Trophoblast cell (in vitro differentiated cells and primary cell): ENCODE results near the gene SBK2.

Source experiments
- DNase-seq, 2 donors: peaks; one replicate each; pipeline ENCODE4 v3.0.0-alpha.2; 2016
- H2AFZ ChIP-seq: 2 replicates; pipeline ENCODE4 v1.6.1; 2013; ENCODE audit warnings: low read length, moderate library complexity, mild to moderate bottlenecking; ENCODE audit not compliant: insufficient read depth, poor library complexity
- H2AK5ac ChIP-seq: 2 replicates; pipeline ENCODE4 v1.6.1; 2013; ENCODE audit warnings: mild to moderate bottlenecking, low read length
- H2BK120ac ChIP-seq: 2 replicates; pipeline ENCODE4 v1.6.1; 2013; ENCODE audit warnings: low read length, mild to moderate bottlenecking, moderate library complexity; ENCODE audit not compliant: insufficient read depth, poor library complexity
- H2BK12ac ChIP-seq: 2 replicates; pipeline ENCODE4 v1.6.1; 2013; ENCODE audit warnings: mild to moderate bottlenecking, low read length, moderate library complexity
- H2BK5ac ChIP-seq: 2 replicates; pipeline ENCODE4 v1.6.1; 2013; ENCODE audit warnings: low read length, low read depth, moderate library complexity, mild to moderate bottlenecking; ENCODE audit not compliant: poor library complexity
- H3K14ac ChIP-seq: 2 replicates; pipeline ENCODE4 v1.6.1; 2013; ENCODE audit warnings: mild to moderate bottlenecking, low read length
- H3K18ac ChIP-seq: 2 replicates; pipeline ENCODE4 v1.6.1; 2013; ENCODE audit warnings: mild to moderate bottlenecking, low read length
- H3K23ac ChIP-seq: 2 replicates; pipeline ENCODE4 v1.6.1; 2013; ENCODE audit warnings: low read length
- H3K27ac ChIP-seq: 2 replicates; pipeline ENCODE4 v1.5.1; 2013; ENCODE audit warnings: low read depth, mild to moderate bottlenecking, inconsistent platforms, low read length, moderate library complexity
- H3K27me3 ChIP-seq: 2 replicates; pipeline ENCODE4 v1.6.1; 2013; ENCODE audit warnings: inconsistent platforms, mild to moderate bottlenecking, low read length, moderate library complexity; ENCODE audit not compliant: insufficient read depth
- H3K36me3 ChIP-seq, 2 experiments: 1 replicate in 1 of 2; 2 replicates in 1 of 2; pipeline ENCODE4 v1.6.1; 2013; ENCODE audit warnings: low read length in 2 of 2, mild to moderate bottlenecking in 2 of 2, moderate library complexity in 1 of 2; ENCODE audit not compliant: insufficient read depth in 2 of 2, control insufficient read depth in 1 of 2
- H3K4ac ChIP-seq: 2 replicates; pipeline ENCODE4 v1.6.1; 2013; ENCODE audit warnings: low read depth, mild to moderate bottlenecking, low read length, moderate library complexity
- H3K4me1 ChIP-seq, 2 experiments: 1 replicate in 1 of 2; 2 replicates in 1 of 2; pipeline ENCODE4 v1.6.1; 2013; ENCODE audit warnings: low read length in 2 of 2, mild to moderate bottlenecking in 2 of 2, moderate library complexity in 1 of 2; ENCODE audit not compliant: insufficient read depth in 2 of 2, control insufficient read depth in 1 of 2
- H3K4me2 ChIP-seq: 2 replicates; pipeline ENCODE4 v1.6.1; 2013; ENCODE audit warnings: inconsistent platforms, mild to moderate bottlenecking, low read length, moderate library complexity
- H3K4me3 ChIP-seq: 2 replicates; pipeline ENCODE4 v1.5.1; 2013; ENCODE audit warnings: mild to moderate bottlenecking, low read depth, low read length, inconsistent platforms
- H3K79me1 ChIP-seq: one replicate; pipeline ENCODE4 v1.6.1; 2013; ENCODE audit warnings: low read length
- H3K79me2 ChIP-seq: 2 replicates; pipeline ENCODE4 v1.6.1; 2013; ENCODE audit warnings: low read length, mild to moderate bottlenecking; ENCODE audit not compliant: control insufficient read depth, insufficient read depth, poor library complexity
- H3K9ac ChIP-seq: 2 replicates; pipeline ENCODE4 v1.6.1; 2013; ENCODE audit warnings: mild to moderate bottlenecking, low read length
- H3K9me3 ChIP-seq: 2 replicates; pipeline ENCODE4 v1.6.1; 2013; ENCODE audit warnings: low read depth, mild to moderate bottlenecking, control low read depth, inconsistent platforms, low read length; ENCODE audit not compliant: insufficient read depth
- H4K12ac ChIP-seq: 2 replicates; pipeline ENCODE4 v1.6.1; 2013; ENCODE audit warnings: low read depth, mild to moderate bottlenecking, low read length, moderate library complexity
- H4K8ac ChIP-seq: 2 replicates; pipeline ENCODE4 v1.6.1; 2013; ENCODE audit warnings: low read depth, mild to moderate bottlenecking, low read length, moderate library complexity
- H4K91ac ChIP-seq: one replicate; pipeline ENCODE4 v1.6.1; 2013; ENCODE audit warnings: low read depth, mild to moderate bottlenecking, low read length, moderate library complexity
- WGBS: extraction: QIAGEN DNeasy Blood & Tissue Kit; methylation state at CpG from one replicate; pipeline ENCODE4 v1.1.7; 2013; ENCODE audit warnings: missing lambda C conversion rate; ENCODE audit not compliant: insufficient read length, insufficient coverage; ENCODE audit errors: extremely low coverage; 5-methylcytosine and 5-hydroxymethylcytosine counted together

SBK2 gene

DNA sequence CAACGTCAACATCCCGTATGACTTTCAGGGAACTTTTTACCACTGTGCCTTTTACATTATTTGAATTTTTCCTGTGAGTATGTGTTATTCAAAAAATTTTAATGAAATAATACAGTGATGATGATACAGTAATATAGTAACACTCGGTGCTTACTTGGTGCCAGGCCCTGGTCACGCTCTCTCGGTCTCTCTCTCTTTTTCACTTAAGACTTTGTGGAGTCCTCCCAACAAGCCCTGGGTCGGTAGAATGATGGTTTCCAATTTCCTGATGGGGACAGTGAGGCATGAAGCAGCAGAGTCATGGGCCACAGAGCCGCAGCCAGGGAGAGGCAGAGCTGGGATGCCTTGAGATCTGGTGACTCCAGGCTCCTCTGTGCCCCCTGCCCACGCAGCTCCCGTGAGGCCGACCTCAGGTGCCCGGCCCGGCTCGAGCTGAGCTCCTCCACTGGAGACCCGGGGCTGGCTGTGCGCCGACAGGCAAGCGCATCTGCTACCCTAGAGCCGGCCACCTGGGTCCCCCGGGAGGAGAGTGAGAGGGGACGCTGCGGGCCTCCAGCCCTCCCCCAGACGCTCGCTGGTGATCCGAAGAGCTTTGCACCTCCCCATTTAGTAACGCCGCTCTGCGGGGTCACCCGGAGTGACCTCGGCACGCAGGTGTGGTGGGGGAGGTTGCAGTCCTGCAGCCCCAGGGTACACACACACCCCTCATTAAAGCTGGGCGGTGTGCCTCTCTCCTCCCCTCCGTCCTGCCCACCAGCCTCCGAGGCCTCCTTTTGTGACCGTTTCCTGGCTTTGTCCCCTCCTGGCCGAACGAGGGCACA lies 12.8 kb upstream of the SBK2 start:
- Histone ChIP-seq H3K36me3 (no peaks in the 10 kb centered on the region), H3K27me3 (no peaks in the 10 kb centered on the region), H3K23ac (no peak overlapping the region), H3K4me1 (peaks cover 7 to 16% of the 10 kb centered on the region in 2 experiments), H3K79me1 (peaks cover 5% of the 10 kb centered on the region), H3K4ac (no peak overlapping the region), H3K4me3 (peak overlapping the region; percentile 27), H2AFZ (peak overlapping the region; percentile 14), H2BK12ac (peak overlapping the region; percentile 42), H3K9me3 (no peaks in the 10 kb centered on the region), H4K91ac (peak overlapping the region; percentile 5), H3K9ac (no peak overlapping the region), H3K18ac (peak overlapping the region; percentile 18), H2BK120ac (peak overlapping the region; percentile 60), H2AK5ac (no peak overlapping the region), H3K79me2 (no peaks in the 10 kb centered on the region), H3K4me2 (peak overlapping the region; percentile 62), H4K8ac (peak overlapping the region; percentile 85), H3K27ac (no peak overlapping the region), H4K12ac (peak overlapping the region; percentile 4), H2BK5ac (peak overlapping the region; percentile 16), H3K14ac (peak overlapping the region; percentile 24)
- WGBS, result no CpG with 5 or more reads among the region's 36 CpGs
- DNase-seq, result peak; percentile 22 to 68

- H4K8ac ChIP-seq, result no peak overlapping the region
- no CpG with 5 or more reads among the region's 17 CpGs for WGBS
- no peak overlapping the region for H4K91ac ChIP-seq
- H2BK5ac ChIP-seq, result no peak overlapping the region
- no peak overlapping the region for H3K23ac ChIP-seq
- DNase-seq, result peak in 1 of 2 donors; percentile 28
- no peak overlapping the region for H2AFZ ChIP-seq
- no peak overlapping the region for H3K14ac ChIP-seq
- peaks cover 5% of the 10 kb centered on the region for H3K79me1 ChIP-seq
- H3K4me2 ChIP-seq, result no peak overlapping the region
- no peaks in the 10 kb centered on the region for H3K79me2 ChIP-seq
- H3K27ac ChIP-seq, result no peak overlapping the region
- no peak overlapping the region for H4K12ac ChIP-seq
- H2BK12ac ChIP-seq, result no peak overlapping the region
- no peak overlapping the region for H2AK5ac ChIP-seq
- H2BK120ac ChIP-seq, result no peak overlapping the region
- peaks cover 2% of the 10 kb centered on the region for H3K9me3 ChIP-seq
- H3K4me3 ChIP-seq, result no peak overlapping the region
- H3K18ac ChIP-seq, result no peak overlapping the region
- no peaks in the 10 kb centered on the region for H3K36me3 ChIP-seq
- no peaks in the 10 kb centered on the region for H3K27me3 ChIP-seq
- H3K4me1 ChIP-seq, result peaks cover 7 to 12% of the 10 kb centered on the region in 2 experiments
- H3K9ac ChIP-seq, result no peak overlapping the region
- H3K4ac ChIP-seq, result no peak overlapping the region
Measured at GRCh38 chr19:55546822-55547614, 10.1 kb upstream of the SBK2 start.

- no CpG with 5 or more reads among the region's 11 CpGs for WGBS
- Histone ChIP-seq H3K4me3 (no peak overlapping the region), H4K12ac (no peak overlapping the region), H2AK5ac (no peak overlapping the region), H3K4me1 (peaks cover 7 to 12% of the 10 kb centered on the region in 2 experiments), H3K4ac (no peak overlapping the region), H3K36me3 (no peaks in the 10 kb centered on the region), H3K18ac (no peak overlapping the region), H4K8ac (no peak overlapping the region), H3K9me3 (peaks cover 2% of the 10 kb centered on the region), H3K9ac (no peak overlapping the region), H2BK5ac (no peak overlapping the region), H3K79me1 (peaks cover 5% of the 10 kb centered on the region), H3K4me2 (no peak overlapping the region), H3K79me2 (no peaks in the 10 kb centered on the region), H2BK12ac (no peak overlapping the region), H3K14ac (peak overlapping the region; percentile 32), H3K23ac (no peak overlapping the region), H2BK120ac (no peak overlapping the region), H4K91ac (peak overlapping the region; percentile 19), H2AFZ (peak overlapping the region; percentile 56), H3K27ac (no peak overlapping the region), H3K27me3 (no peaks in the 10 kb centered on the region)
- DNase-seq, result no peak
Measured at GRCh38 chr19:55546011-55546410, 9.1 kb upstream of the SBK2 start.

GRCh38 chr19:55545443-55545842 lies 8.5 kb upstream of the SBK2 start, which contains the start of gene SBK3:
TSS of gene SBK3 (minus strand) at chr19:55545543. CDS start at chr19:55545543, 0 bp downstream.
- Histone ChIP-seq H3K4ac (no peak within 1 kb of the TSS), H3K9ac (no peak within 1 kb of the TSS), H2AK5ac (no peak within 1 kb of the TSS), H3K4me1 (peaks cover 7 to 12% of the 10 kb centered on the region in 2 experiments), H3K27ac (no peak within 1 kb of the TSS), H4K12ac (no peak within 1 kb of the TSS), H2BK5ac (no peak within 1 kb of the TSS), H3K18ac (no peak within 1 kb of the TSS), H4K91ac (peak within 1 kb of the TSS; percentile 19), H2BK12ac (no peak within 1 kb of the TSS), H2AFZ (peak within 1 kb of the TSS; percentile 56), H4K8ac (no peak within 1 kb of the TSS), H3K79me2 (no peaks in the 10 kb centered on the region), H3K14ac (peak within 1 kb of the TSS; percentile 32), H3K9me3 (peaks cover 2% of the 10 kb centered on the region), H3K36me3 (no peaks in the 10 kb centered on the region), H3K4me3 (no peak within 1 kb of the TSS), H2BK120ac (no peak within 1 kb of the TSS), H3K4me2 (no peak within 1 kb of the TSS), H3K79me1 (peaks cover 5% of the 10 kb centered on the region), H3K23ac (no peak within 1 kb of the TSS), H3K27me3 (no peaks in the 10 kb centered on the region)
- WGBS, result no CpG with 5 or more reads among the region's 10 CpGs
- no peak for DNase-seq
